ENCODE data around the gene RAD52.

RAD52 gene

DNA sequence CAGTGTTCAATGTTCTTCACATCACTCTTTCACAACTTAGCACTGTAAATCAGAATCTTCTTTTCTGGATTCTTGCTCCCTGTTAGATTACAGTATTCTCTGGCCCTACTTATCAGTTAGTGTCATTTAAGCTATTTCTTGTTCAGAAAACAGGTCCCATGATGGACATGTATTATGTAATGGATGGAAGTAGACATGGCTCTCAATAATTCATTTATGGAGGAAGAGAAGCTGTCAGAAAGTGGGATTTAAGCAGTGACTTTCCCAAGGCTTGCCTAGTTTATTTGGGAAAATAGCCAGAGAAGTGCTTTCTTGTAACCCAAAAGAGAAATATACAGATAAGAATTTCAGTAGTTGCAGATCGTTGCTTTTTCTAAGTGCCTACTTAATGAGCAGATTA, 43.2 kb upstream of the RAD52 start:
- no peak for TF ChIP-seq CTCF (IDR thresholded peaks at IDR 0.05)
- peak overlapping the region; percentile 66 for H3K4me3 ChIP-seq (ENCODE audit: low read depth, low read length)

DNA sequence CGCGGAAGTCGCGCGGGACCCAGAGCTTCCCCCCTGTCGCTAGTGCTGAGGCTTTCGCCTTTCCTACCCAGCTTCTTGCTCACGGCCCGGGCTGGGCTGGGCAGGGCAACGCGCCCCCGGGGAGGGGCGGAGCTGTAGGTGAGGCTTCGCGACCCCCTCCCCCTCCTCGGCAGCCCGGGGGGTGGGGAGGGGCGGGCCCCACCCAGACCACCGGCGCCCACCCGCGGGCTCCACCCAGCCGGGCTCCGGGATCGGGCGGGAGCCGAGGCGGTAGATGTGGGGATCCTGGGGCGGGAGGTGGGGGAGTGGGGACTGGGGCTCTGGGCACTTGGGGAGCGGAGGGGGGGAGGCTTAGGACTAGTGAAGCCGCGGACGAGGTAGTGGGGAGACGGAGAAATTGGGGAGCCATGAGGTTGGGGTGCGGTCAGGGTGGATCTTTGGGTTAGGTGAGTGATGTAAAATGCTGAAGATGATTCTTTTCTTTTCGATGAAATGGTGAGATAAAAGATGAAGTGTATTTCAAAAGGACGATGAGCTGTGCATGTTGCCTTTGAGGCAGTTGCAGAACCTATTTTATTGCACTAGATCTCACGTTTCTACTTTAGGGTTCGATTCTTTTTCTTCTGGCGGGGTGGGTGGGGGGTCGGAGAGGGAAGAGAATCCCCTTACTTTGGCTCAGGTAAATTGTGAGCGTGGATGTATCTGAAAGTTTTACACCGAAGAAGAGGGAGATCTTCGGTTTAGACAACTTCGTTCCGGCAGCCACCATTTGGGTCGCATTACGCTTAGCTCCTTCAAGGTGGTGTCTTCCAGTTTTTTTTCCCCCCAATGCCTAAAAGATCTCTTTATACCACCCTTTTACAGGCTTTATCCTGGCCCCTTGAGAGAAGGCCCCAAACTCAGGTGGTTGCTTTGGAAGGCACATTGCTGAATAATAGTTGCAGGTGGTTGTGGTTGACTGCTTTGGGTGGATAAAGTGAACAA, 42.1 kb upstream of the RAD52 start:
- Histone ChIP-seq H3K27me3 (ENCODE audit: control insufficient read depth, insufficient read depth, low read length) (no peaks in the 10 kb centered on the region), H3K4me2 (ENCODE audit: low read length) (peak overlapping the region; percentile 81), H3K4me1 (peaks cover 18% of the 10 kb centered on the region), H2AFZ (peak overlapping the region; percentile 86), H3K4me3 (ENCODE audit: low read depth, low read length) (peak overlapping the region; percentile 66), H3K79me2 (peaks cover 8% of the 10 kb centered on the region), H3K9me3 (ENCODE audit: control insufficient read depth, low read length) (no peaks in the 10 kb centered on the region), H3K9ac (no peak overlapping the region), H3K36me3 (ENCODE audit: control insufficient read depth, insufficient read depth, low read length) (no peaks in the 10 kb centered on the region), H3K27ac (peak overlapping the region; percentile 98)
- TF ChIP-seq CTCF (IDR thresholded peaks at IDR 0.05): no peak

More for the DNA sequence above, 43.2 kb upstream of the RAD52 start:
- H3K27me3 ChIP-seq (ENCODE audit: control insufficient read depth, insufficient read depth, low read length): no peaks in the 10 kb centered on the region
- no peak overlapping the region for H2AFZ ChIP-seq
- H3K9ac ChIP-seq: no peak overlapping the region
- H3K9me3 ChIP-seq (ENCODE audit: control insufficient read depth, low read length): no peaks in the 10 kb centered on the region
- H3K4me2 ChIP-seq (ENCODE audit: low read length): peak overlapping the region; percentile 81
- H3K36me3 ChIP-seq (ENCODE audit: control insufficient read depth, insufficient read depth, low read length): no peaks in the 10 kb centered on the region
- H3K4me1 ChIP-seq: peaks cover 18% of the 10 kb centered on the region
- H3K27ac ChIP-seq: peak overlapping the region; percentile 98
- peaks cover 8% of the 10 kb centered on the region for H3K79me2 ChIP-seq

DNA sequence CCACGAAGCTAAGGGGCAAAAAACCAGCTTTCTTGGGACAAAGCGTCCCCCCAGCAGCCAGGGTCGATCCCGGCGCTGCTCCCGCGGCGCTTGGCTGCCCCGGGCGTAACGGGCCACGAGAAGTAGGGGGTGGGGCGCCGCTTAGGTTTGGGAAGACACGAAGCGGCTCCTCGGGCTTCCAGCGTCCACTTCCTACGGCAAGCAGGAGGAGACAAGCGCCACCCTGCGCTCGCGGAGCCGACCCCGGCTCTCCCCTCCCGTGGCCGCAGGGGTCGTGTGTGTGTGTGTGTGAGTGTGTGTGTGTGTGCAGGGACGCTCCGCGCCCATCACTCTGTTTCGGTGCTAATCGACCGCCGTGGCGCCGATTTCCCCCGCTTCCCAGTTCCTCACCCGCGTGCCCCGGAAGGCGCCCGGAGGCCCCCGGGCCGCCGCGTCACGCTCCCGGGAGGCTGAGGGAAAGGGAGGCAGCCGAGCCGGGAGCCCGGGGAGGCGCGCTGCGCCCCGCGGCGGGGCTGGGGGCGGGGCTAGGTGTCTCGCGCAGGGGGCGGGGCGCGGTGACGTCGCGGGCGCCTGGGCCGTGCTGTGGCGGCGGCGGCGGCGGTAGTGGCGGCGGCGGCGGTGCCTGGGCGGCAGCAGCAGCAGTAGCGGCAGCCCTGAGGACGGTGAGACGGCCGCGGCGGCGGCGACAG, 41.3 kb upstream of the RAD52 start, which contains the start of gene ERC1:
ERC1 (plus strand) TSS at position 563 of the 689 bp plus-strand sequence. CDS start 36,681 bp downstream, outside the sequence.
- Histone ChIP-seq H3K36me3 (ENCODE audit: control insufficient read depth, insufficient read depth, low read length) (no peaks in the 10 kb centered on the region), H3K4me2 (ENCODE audit: low read length) (peak within 1 kb of the TSS; percentile 90), H3K9ac (peak within 1 kb of the TSS; percentile 93), H2AFZ (peak within 1 kb of the TSS; percentile 99), H3K4me3 (ENCODE audit: low read depth, low read length) (peak within 1 kb of the TSS; percentile 86), H3K9me3 (ENCODE audit: control insufficient read depth, low read length) (no peaks in the 10 kb centered on the region), H3K27me3 (ENCODE audit: control insufficient read depth, insufficient read depth, low read length) (no peaks in the 10 kb centered on the region), H3K27ac (peak within 1 kb of the TSS; percentile 98), H3K79me2 (peaks cover 13% of the 10 kb centered on the region), H3K4me1 (peaks cover 18% of the 10 kb centered on the region)
- no peak for TF ChIP-seq CTCF (IDR thresholded peaks at IDR 0.05)

DNA sequence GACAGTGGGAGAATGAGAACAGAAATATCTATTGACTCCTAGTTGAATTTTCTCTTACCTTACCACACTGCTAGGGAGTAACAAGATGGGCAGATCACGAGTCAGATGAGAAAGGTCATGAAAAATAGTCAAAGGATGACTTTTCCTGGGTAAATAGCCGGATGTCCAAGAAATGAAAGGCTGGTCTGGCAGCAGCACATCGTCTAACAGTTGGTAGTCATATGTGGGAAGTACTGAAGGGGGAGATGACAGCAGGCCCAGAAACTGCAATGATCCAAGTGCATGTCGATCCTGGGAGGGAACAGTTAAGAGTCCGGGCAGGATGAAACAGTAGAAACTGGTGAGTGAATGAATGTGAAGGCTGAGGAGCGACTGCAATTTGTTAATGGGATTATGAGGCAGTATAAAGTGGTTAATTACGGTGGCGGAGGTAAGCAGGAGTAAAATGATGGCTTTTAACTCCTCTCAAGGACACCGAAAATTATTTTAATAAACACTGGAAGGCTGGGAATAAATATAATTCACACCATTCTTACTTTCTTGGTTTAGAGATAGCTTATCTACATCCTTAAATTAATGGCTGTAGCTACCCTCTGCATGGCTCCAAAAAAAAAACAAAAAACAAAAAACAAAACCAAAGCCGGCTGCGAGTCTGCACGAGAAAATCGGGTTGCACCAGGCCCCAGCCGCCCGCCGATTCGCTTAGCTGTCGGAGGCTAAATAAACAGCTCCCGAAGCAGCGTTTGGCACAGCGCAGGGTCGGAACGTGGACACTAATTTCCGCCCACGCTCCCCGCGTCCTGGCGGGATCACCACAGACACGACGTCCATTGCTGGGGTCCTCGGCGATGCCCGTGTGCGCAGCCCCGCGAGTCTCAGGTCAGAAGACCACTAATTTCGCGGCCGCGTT, 40.5 kb upstream of the RAD52 start:
- no peaks in the 10 kb centered on the region for H3K27me3 ChIP-seq (ENCODE audit: control insufficient read depth, insufficient read depth, low read length)
- peak overlapping the region; percentile 99 for H2AFZ ChIP-seq
- peak overlapping the region; percentile 98 for H3K27ac ChIP-seq
- TF ChIP-seq CTCF (IDR thresholded peaks at IDR 0.05): no peak
- no peaks in the 10 kb centered on the region for H3K36me3 ChIP-seq (ENCODE audit: control insufficient read depth, insufficient read depth, low read length)
- H3K4me1 ChIP-seq: peaks cover 18% of the 10 kb centered on the region
- peaks cover 15% of the 10 kb centered on the region for H3K79me2 ChIP-seq
- peak overlapping the region; percentile 90 for H3K4me2 ChIP-seq (ENCODE audit: low read length)
- no peaks in the 10 kb centered on the region for H3K9me3 ChIP-seq (ENCODE audit: control insufficient read depth, low read length)
- peak overlapping the region; percentile 93 for H3K9ac ChIP-seq
- peak overlapping the region; percentile 86 for H3K4me3 ChIP-seq (ENCODE audit: low read depth, low read length)

Data from parathyroid adenoma (tissue), 2 donors.